Endodermal cell (in vitro differentiated cells): ENCODE data around the gene TRAF3IP3. TPM values are rescaled to one million over a fixed set of nuclear protein-coding genes. Genes with fewer than 3 reads are reported as not detected.

ENCODE experiments used
- DNase-seq: peaks from one replicate; pipeline ENCODE4 v3.0.0-alpha.2; 2017
- H3K27ac ChIP-seq: 2 replicates; pipeline ENCODE4 v1.5.1; 2013; ENCODE audit warnings: mild to moderate bottlenecking, low read depth, low read length, moderate library complexity
- H3K27me3 ChIP-seq: 2 replicates; pipeline ENCODE4 v1.6.1; 2013; ENCODE audit warnings: mild to moderate bottlenecking, low read length, moderate library complexity; ENCODE audit not compliant: insufficient read depth, control insufficient read depth, poor library complexity, severe bottlenecking
- H3K36me3 ChIP-seq: 2 replicates; pipeline ENCODE4 v1.7.0; 2013; ENCODE audit warnings: mild to moderate bottlenecking, low read length, moderate library complexity; ENCODE audit not compliant: control insufficient read depth, insufficient read depth
- H3K4me1 ChIP-seq: one replicate; pipeline ENCODE4 v1.7.0; 2013; ENCODE audit warnings: low read length; ENCODE audit not compliant: control insufficient read depth, insufficient read depth
- H3K4me3 ChIP-seq: 2 replicates; pipeline ENCODE4 v1.5.1; 2013; ENCODE audit warnings: mild to moderate bottlenecking, low read length, moderate library complexity
- H3K9ac ChIP-seq: 2 replicates; pipeline ENCODE4 v1.6.1; 2013; ENCODE audit warnings: mild to moderate bottlenecking, low read length, moderate library complexity; ENCODE audit not compliant: poor library complexity, severe bottlenecking; ENCODE audit errors: extremely low read depth
- H3K9me3 ChIP-seq: 2 replicates; pipeline ENCODE4 v1.6.1; 2013; ENCODE audit warnings: mild to moderate bottlenecking, low read length, moderate library complexity; ENCODE audit not compliant: control insufficient read depth
- H3K27ac Mint-ChIP-seq: 2 replicates; pipeline ENCODE4 v1.8.0; 2020; ENCODE audit warnings: mixed read lengths
- H3K27me3 Mint-ChIP-seq: 2 replicates; pipeline ENCODE4 v1.8.0; 2021; ENCODE audit warnings: mild to moderate bottlenecking, mixed read lengths; ENCODE audit not compliant: insufficient read depth
- H3K36me3 Mint-ChIP-seq: 2 replicates; pipeline ENCODE4 v1.8.0; 2020; ENCODE audit warnings: low read depth, mixed read lengths
- H3K4me1 Mint-ChIP-seq: 2 replicates; pipeline ENCODE4 v1.8.0; 2020; ENCODE audit warnings: mixed read lengths
- H3K4me3 Mint-ChIP-seq: 2 replicates; pipeline ENCODE4 v1.8.0; 2020; ENCODE audit warnings: mild to moderate bottlenecking, moderate library complexity, mixed read lengths
- H3K9me3 Mint-ChIP-seq: 2 replicates; pipeline ENCODE4 v1.8.0; 2020; ENCODE audit warnings: mild to moderate bottlenecking, mixed read lengths
- CTCF ChIP-seq: fragments of 200-600 bp; sonication (generic); conservative IDR thresholded peaks from 2 replicates; pipeline ENCODE4 v1.5.0; 2021; ENCODE audit warnings: antibody characterized with exemption, mild to moderate bottlenecking
- WGBS, 2 experiments: methylation state at CpG; one replicate each; pipeline versions ENCODE4 v1.1.5 to v1.1.7; 2013; ENCODE audit warnings: missing lambda C conversion rate in 2 of 2, mixed read lengths in 1 of 2; ENCODE audit not compliant: insufficient coverage in 1 of 2, insufficient read length in 1 of 2; 5-methylcytosine and 5-hydroxymethylcytosine counted together
- total RNA-seq, 2 donors: library from RNA; stranded (reverse); fragmentation: NEBNext Ultra II Directional in 1 of 2; extraction: Animal tissue kit (Norgen Biotek cat#: 25700) in 1 of 2; gene quantifications; 2 replicates in 1 of 2; 3 replicates in 1 of 2; pipeline ENCODE4 v1.2.1, GENCODE V29; 2021

TRAF3IP3 gene
- total RNA-seq, 2 donors from 2014 or later: not detected

- H3K4me3 Mint-ChIP-seq: no peak overlapping the region
- Histone ChIP-seq H3K9me3 (no peaks in the 10 kb centered on the region), H3K9ac (no peak overlapping the region), H3K36me3 (no peaks in the 10 kb centered on the region), H3K27me3 (peaks cover 31% of the 10 kb centered on the region), H3K4me3 (no peak overlapping the region), H3K27ac (no peak overlapping the region), H3K4me1 (no peaks in the 10 kb centered on the region)
- no peaks in the 10 kb centered on the region for H3K9me3 Mint-ChIP-seq
- 40 to 85% methylated on average over 1 to 3 of the region's 4 CpGs for WGBS, 2 experiments
- H3K27me3 Mint-ChIP-seq: peaks cover 12% of the 10 kb centered on the region
- TF ChIP-seq CTCF: no peak
- H3K27ac Mint-ChIP-seq: no peak overlapping the region
- no peaks in the 10 kb centered on the region for H3K4me1 Mint-ChIP-seq
- H3K36me3 Mint-ChIP-seq: no peaks in the 10 kb centered on the region
- DNase-seq: no peak
Measured at GRCh38 chr1:209708297-209708696, 47.6 kb upstream of the TRAF3IP3 start.

- no peaks in the 10 kb centered on the region for H3K36me3 Mint-ChIP-seq
- no peak for TF ChIP-seq CTCF
- Histone ChIP-seq H3K27me3 (peaks cover 31% of the 10 kb centered on the region), H3K9me3 (no peaks in the 10 kb centered on the region), H3K4me3 (no peak overlapping the region), H3K27ac (no peak overlapping the region), H3K36me3 (no peaks in the 10 kb centered on the region), H3K4me1 (no peaks in the 10 kb centered on the region), H3K9ac (no peak overlapping the region)
- no peak for DNase-seq
- H3K27ac Mint-ChIP-seq: no peak overlapping the region
- H3K9me3 Mint-ChIP-seq: no peaks in the 10 kb centered on the region
- peaks cover 12% of the 10 kb centered on the region for H3K27me3 Mint-ChIP-seq
- no peak overlapping the region for H3K4me3 Mint-ChIP-seq
- no peaks in the 10 kb centered on the region for H3K4me1 Mint-ChIP-seq
- 80% methylated on average over 2 of the region's 2 CpGs; no CpG with 5 or more reads in 1 of the 2 experiments for WGBS, 2 experiments
Measured at GRCh38 chr1:209710093-209710492, 45.8 kb upstream of the TRAF3IP3 start.

GRCh38 chr1:209710847-209711246 is 45.0 kb upstream of the TRAF3IP3 start:
- no peak overlapping the region for H3K4me3 Mint-ChIP-seq
- no peaks in the 10 kb centered on the region for H3K4me1 ChIP-seq
- no peaks in the 10 kb centered on the region for H3K4me1 Mint-ChIP-seq
- no peak for DNase-seq
- no peak for TF ChIP-seq CTCF
- no peaks in the 10 kb centered on the region for H3K36me3 Mint-ChIP-seq
- H3K36me3 ChIP-seq: no peaks in the 10 kb centered on the region
- no peak overlapping the region for H3K4me3 ChIP-seq
- H3K9me3 Mint-ChIP-seq: no peaks in the 10 kb centered on the region
- H3K9ac ChIP-seq: no peak overlapping the region
- no peak overlapping the region for H3K27ac Mint-ChIP-seq
- no peak overlapping the region for H3K27ac ChIP-seq
- no peaks in the 10 kb centered on the region for H3K9me3 ChIP-seq
- 96 to 97% methylated on average over 3 of the region's 3 CpGs for WGBS, 2 experiments
- H3K27me3 Mint-ChIP-seq: peaks cover 12% of the 10 kb centered on the region
- H3K27me3 ChIP-seq: peaks cover 31% of the 10 kb centered on the region
